GM12873 (cell line): ENCODE results near the gene TSPAN7.

Experiments used
- CTCF ChIP-seq: IDR thresholded peaks from 2 replicates; pipeline ENCODE4 v1.5.1; 2012; ENCODE audit warnings: low read depth, mild to moderate bottlenecking, moderate library complexity, low read length, control low read depth; ENCODE audit not compliant: insufficient read depth; ENCODE audit errors: missing control alignments

Gene TSPAN7

GRCh38 chrX:38571058-38571457, 9.7 kb downstream of the TSPAN7 start:
- no peak for TF ChIP-seq CTCF

DNA sequence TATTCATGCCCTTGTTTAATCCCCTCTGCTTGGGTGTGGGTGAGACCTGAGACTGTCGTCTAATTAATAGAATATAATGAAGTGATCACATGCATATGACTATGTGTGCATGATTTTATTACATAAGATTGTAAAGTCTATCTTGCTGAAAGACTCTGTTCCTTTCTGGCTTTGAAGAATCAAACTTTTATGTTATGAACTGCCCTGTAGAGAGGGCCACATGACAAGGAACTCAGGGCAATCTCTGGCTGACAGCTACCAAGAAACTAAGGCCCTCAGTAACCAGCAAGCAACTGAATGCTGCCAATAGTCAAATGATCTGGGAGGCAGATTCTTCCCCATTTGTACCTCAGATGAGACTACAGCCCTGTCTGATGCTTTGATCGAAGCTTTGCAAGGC, 13.5 kb downstream of the TSPAN7 start:
- TF ChIP-seq CTCF = no peak

DNA sequence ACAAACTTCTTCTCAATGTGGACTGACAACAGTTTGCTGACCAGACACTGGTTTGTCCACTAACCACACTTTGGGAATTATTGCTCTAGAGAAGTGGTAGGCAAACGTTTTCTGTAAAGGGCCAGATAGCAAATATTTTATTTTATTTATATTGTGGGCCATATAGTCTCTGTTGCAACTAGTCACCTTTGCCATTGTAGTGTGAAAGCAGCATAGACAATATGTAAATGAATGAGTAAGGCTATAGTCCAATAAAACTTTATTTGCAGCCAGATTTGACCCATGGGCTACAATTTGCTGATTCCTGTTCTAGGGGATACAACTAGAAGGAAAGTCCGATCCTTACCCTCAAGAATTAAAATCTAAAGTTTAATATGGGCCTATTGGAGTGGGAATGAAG, 14.5 kb downstream of the TSPAN7 start:
- no peak for TF ChIP-seq CTCF

- no peak for TF ChIP-seq CTCF
Observed at GRCh38 chrX:38577738-38578137, 16.4 kb downstream of the TSPAN7 start.

GRCh38 chrX:38578167-38578566, 16.8 kb downstream of the TSPAN7 start:
- no peak for TF ChIP-seq CTCF

- TF ChIP-seq CTCF = no peak
Observed at GRCh38 chrX:38583181-38583580, 21.8 kb downstream of the TSPAN7 start.

DNA sequence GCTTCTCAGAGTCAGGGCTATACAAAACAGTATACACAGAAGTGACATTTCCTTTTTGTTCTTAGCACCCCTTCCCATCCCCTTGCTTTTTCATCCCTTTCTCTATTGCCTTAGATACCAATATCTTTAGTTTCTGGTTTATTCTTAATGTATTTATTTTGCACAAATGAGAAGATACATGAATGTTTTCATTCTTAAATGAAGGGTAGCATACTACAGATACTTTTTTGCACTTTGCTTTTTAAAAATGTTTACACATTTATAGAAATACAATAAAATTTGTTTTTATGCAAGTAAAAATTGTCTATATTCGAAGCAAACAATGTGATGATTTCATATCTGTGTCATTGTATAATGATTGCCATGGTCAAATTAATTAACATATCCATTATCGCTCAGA, 33.1 kb downstream of the TSPAN7 start:
- no peak for TF ChIP-seq CTCF
